Measurements from ENCODE around the gene ANKRD16. TPM values are rescaled to one million over a fixed set of nuclear protein-coding genes. Genes with fewer than 3 reads are reported as not detected.
"Not testable (repeated sequence)": the region's sequence is repeated elsewhere in the genome, so short reads cannot be mapped to it uniquely, and the experiment has no call there.

ANKRD16 gene
- polyA plus RNA-seq, 3 donors from 2014 or later = 3.2 to 5.0 (median 3.2) TPM

- Mint-ChIP-seq H3K4me3 (no peak overlapping the region), H3K4me1 (no peaks in the 10 kb centered on the region), H3K36me3 (peaks cover 17 to 68% (median 43%) of the 10 kb centered on the region in 3 donors), H3K27ac (no peak overlapping the region), H3K27me3 (ENCODE audit: low read depth in 3 of 3) (peaks cover under 1 to 3% (median 2%) of the 10 kb centered on the region in 3 donors), H3K9me3 (no peaks in the 10 kb centered on the region)
- DNase-seq = no peak
These were observed 25.8 kb upstream of the ANKRD16 start for GRCh38 chr10:5915451-5915850.

- Mint-ChIP-seq H3K4me1 (no peaks in the 10 kb centered on the region), H3K27ac (no peak overlapping the region), H3K9me3 (no peaks in the 10 kb centered on the region), H3K27me3 (ENCODE audit: low read depth in 3 of 3) (peaks cover 2 to 3% (median 2%) of the 10 kb centered on the region in 3 donors), H3K4me3 (no peak overlapping the region), H3K36me3 (peaks cover 28 to 65% (median 47%) of the 10 kb centered on the region in 3 donors)
- DNase-seq = no peak
These were observed 24.0 kb upstream of the ANKRD16 start for GRCh38 chr10:5913736-5914135.

- Mint-ChIP-seq H3K27ac (peak overlapping the region in 3 of 6 donors; percentile 7 to 23 (median 13)), H3K27me3 (ENCODE audit: low read depth in 3 of 3) (peaks cover 0 to 3% (median 2%) of the 10 kb centered on the region in 3 donors), H3K4me3 (no peak overlapping the region), H3K9me3 (no peaks in the 10 kb centered on the region), H3K36me3 (peaks cover 40 to 64% (median 53%) of the 10 kb centered on the region in 3 donors), H3K4me1 (peaks cover 4 to 11% of the 10 kb centered on the region in 2 donors)
- no peak for DNase-seq
These were observed 22.0 kb upstream of the ANKRD16 start for GRCh38 chr10:5911670-5912069.

- Mint-ChIP-seq H3K27ac (no peak overlapping the region), H3K27me3 (ENCODE audit: low read depth in 3 of 3) (peaks cover 0 to 3% (median 2%) of the 10 kb centered on the region in 3 donors), H3K4me1 (peaks cover 7 to 11% of the 10 kb centered on the region in 2 donors), H3K36me3 (peaks cover 48 to 62% (median 51%) of the 10 kb centered on the region in 3 donors), H3K9me3 (no peaks in the 10 kb centered on the region), H3K4me3 (no peak overlapping the region)
- DNase-seq = no peak
These were observed 20.8 kb upstream of the ANKRD16 start for GRCh38 chr10:5910323-5911100.

GRCh38 chr10:5908676-5909075, 19.0 kb upstream of the ANKRD16 start:
- DNase-seq; H3K27me3 Mint-ChIP-seq (ENCODE audit: low read depth in 3 of 3); H3K9me3 Mint-ChIP-seq; H3K27ac Mint-ChIP-seq; H3K4me3 Mint-ChIP-seq: not testable (repeated sequence)
- Mint-ChIP-seq H3K4me1 (peaks cover 8 to 11% of the 10 kb centered on the region in 2 donors), H3K36me3 (peaks cover 35 to 48% (median 43%) of the 10 kb centered on the region in 3 donors)

- Mint-ChIP-seq H3K4me3 (no peak overlapping the region), H3K27ac (no peak overlapping the region), H3K4me1 (peaks cover 9 to 11% of the 10 kb centered on the region in 2 donors), H3K27me3 (ENCODE audit: low read depth in 3 of 3) (peaks cover 0 to 2% (median 0%) of the 10 kb centered on the region in 3 donors), H3K9me3 (no peaks in the 10 kb centered on the region), H3K36me3 (peaks cover 24 to 38% (median 34%) of the 10 kb centered on the region in 3 donors)
- DNase-seq = no peak
These were observed 17.0 kb upstream of the ANKRD16 start for GRCh38 chr10:5906651-5907050.

GRCh38 chr10:5905854-5906507, 16.3 kb upstream of the ANKRD16 start:
- Mint-ChIP-seq H3K36me3 (peaks cover 18 to 35% (median 31%) of the 10 kb centered on the region in 3 donors), H3K27me3 (ENCODE audit: low read depth in 3 of 3) (peaks cover 0 to 2% (median 0%) of the 10 kb centered on the region in 3 donors), H3K9me3 (no peaks in the 10 kb centered on the region), H3K27ac (no peak overlapping the region), H3K4me1 (peaks cover 9 to 11% of the 10 kb centered on the region in 2 donors), H3K4me3 (no peak overlapping the region)
- DNase-seq = no peak

GRCh38 chr10:5904227-5904626, 14.5 kb upstream of the ANKRD16 start:
- Mint-ChIP-seq H3K4me3 (no peak overlapping the region), H3K4me1 (peaks cover 9 to 13% of the 10 kb centered on the region in 2 donors), H3K27me3 (ENCODE audit: low read depth in 3 of 3) (no peaks in the 10 kb centered on the region), H3K36me3 (peaks cover 12 to 29% (median 25%) of the 10 kb centered on the region in 3 donors), H3K9me3 (no peaks in the 10 kb centered on the region), H3K27ac (no peak overlapping the region)
- DNase-seq = no peak

GRCh38 chr10:5903563-5903962, 13.9 kb upstream of the ANKRD16 start:
- peak overlapping the region in 1 of 6 donors; percentile 34 for H3K27ac Mint-ChIP-seq
- peaks cover 7 to 25% (median 20%) of the 10 kb centered on the region in 3 donors for H3K36me3 Mint-ChIP-seq
- H3K9me3 Mint-ChIP-seq = no peaks in the 10 kb centered on the region

GRCh38 chr10:5902511-5903274, 13.0 kb upstream of the ANKRD16 start:
- H3K27me3 Mint-ChIP-seq (ENCODE audit: low read depth in 3 of 3) = no peaks in the 10 kb centered on the region
- peaks cover 7 to 15% of the 10 kb centered on the region in 2 donors for H3K4me1 Mint-ChIP-seq
- no peak overlapping the region for H3K27ac Mint-ChIP-seq
- no peak overlapping the region for H3K4me3 Mint-ChIP-seq
- H3K9me3 Mint-ChIP-seq = no peaks in the 10 kb centered on the region
- peaks cover 6 to 19% (median 18%) of the 10 kb centered on the region in 3 donors for H3K36me3 Mint-ChIP-seq
- no peak for DNase-seq

More at GRCh38 chr10:5903563-5903962, 13.9 kb upstream of the ANKRD16 start:
- peaks cover 9 to 17% of the 10 kb centered on the region in 2 donors for H3K4me1 Mint-ChIP-seq
- no peak for DNase-seq
- no peak overlapping the region for H3K4me3 Mint-ChIP-seq
- H3K27me3 Mint-ChIP-seq (ENCODE audit: low read depth in 3 of 3) = no peaks in the 10 kb centered on the region

- H3K27me3 Mint-ChIP-seq (ENCODE audit: low read depth in 3 of 3) = no peaks in the 10 kb centered on the region
- peaks cover 10 to 13% (median 12%) of the 10 kb centered on the region in 3 donors for H3K36me3 Mint-ChIP-seq
- no peak overlapping the region for H3K4me3 Mint-ChIP-seq
- DNase-seq = no peak
- no peak overlapping the region for H3K27ac Mint-ChIP-seq
- no peaks in the 10 kb centered on the region for H3K9me3 Mint-ChIP-seq
- peaks cover 21 to 36% of the 10 kb centered on the region in 2 donors for H3K4me1 Mint-ChIP-seq
These were observed 10.6 kb upstream of the ANKRD16 start for GRCh38 chr10:5900247-5900646.

GRCh38 chr10:5898163-5898562, 8.5 kb upstream of the ANKRD16 start:
- Mint-ChIP-seq H3K9me3 (no peaks in the 10 kb centered on the region), H3K36me3 (peaks cover 7 to 17% (median 12%) of the 10 kb centered on the region in 3 donors), H3K4me3 (no peak overlapping the region), H3K27me3 (ENCODE audit: low read depth in 3 of 3) (no peaks in the 10 kb centered on the region), H3K4me1 (peaks cover 22 to 44% of the 10 kb centered on the region in 2 donors), H3K27ac (peak overlapping the region in 2 of 6 donors; percentile 31 to 57)
- DNase-seq = no peak

- no peak overlapping the region for H3K4me3 Mint-ChIP-seq
- H3K27me3 Mint-ChIP-seq (ENCODE audit: low read depth in 3 of 3) = no peaks in the 10 kb centered on the region
- peak overlapping the region in 1 of 6 donors; percentile 85 for H3K27ac Mint-ChIP-seq
- H3K9me3 Mint-ChIP-seq = no peaks in the 10 kb centered on the region
- H3K4me1 Mint-ChIP-seq = peaks cover 23 to 50% of the 10 kb centered on the region in 2 donors
- no peak for DNase-seq
- peaks cover 7 to 17% (median 12%) of the 10 kb centered on the region in 3 donors for H3K36me3 Mint-ChIP-seq
These were observed 7.8 kb upstream of the ANKRD16 start for GRCh38 chr10:5897504-5897903.

Data from immature natural killer cell (primary cell).